Upper lobe of left lung (tissue), 6 donors: ENCODE measurements around the gene ZBTB45. TPM values are rescaled to one million over a fixed set of nuclear protein-coding genes. Genes with fewer than 3 reads are reported as not detected.

Experiments
- ATAC-seq, 2 donors: fragments of 200-7000 bp; cut with Tn5 transposase; one replicate each; pipeline ENCODE4 v1.9.1; 2022; ENCODE audit warnings: mild to moderate bottlenecking in 2 of 2, moderate library complexity in 2 of 2; ENCODE audit not compliant: low FRiP score in 2 of 2
- DNase-seq, 2 donors: peaks; one replicate each; pipeline ENCODE4 v3.0.0-alpha.2; 2019 to 2020
- H3K27ac ChIP-seq, 4 donors: fragments of 200-600 bp; sonication (generic); one replicate each; pipeline ENCODE4 v1.5.1; 2016 to 2019
- H3K27me3 ChIP-seq, 4 donors: fragments of 200-600 bp; sonication (generic); one replicate each; pipeline ENCODE4 v1.5.1; 2017 to 2019
- H3K36me3 ChIP-seq, 4 donors: fragments of 200-600 bp; sonication (generic); one replicate each; pipeline ENCODE4 v1.5.1; 2016 to 2019
- H3K4me1 ChIP-seq, 4 donors: fragments of 200-600 bp; sonication (generic); one replicate each; pipeline ENCODE4 v1.5.1; 2018 to 2019
- H3K4me3 ChIP-seq, 4 donors: fragments of 200-600 bp; sonication (generic); one replicate each; pipeline ENCODE4 v1.5.1; 2017 to 2019; ENCODE audit warnings: mild to moderate bottlenecking in 2 of 4, moderate library complexity in 1 of 4
- H3K9me3 ChIP-seq, 4 donors: fragments of 200-600 bp; sonication (generic); one replicate each; pipeline ENCODE4 v1.5.1; 2018 to 2019
- EP300 ChIP-seq, 4 donors: sonication (generic); formaldehyde crosslinking; IDR thresholded peaks; one replicate each; pipeline ENCODE4 v1.5.1; 2017; ENCODE audit warnings: antibody characterized with exemption in 4 of 4, control low read depth in 2 of 4
- POLR2A ChIP-seq, 4 donors: fragments of 450-650 bp; IDR thresholded peaks; one replicate each; pipeline ENCODE4 v1.5.1; 2016 to 2017; ENCODE audit warnings: antibody characterized with exemption in 4 of 4, mild to moderate bottlenecking in 2 of 4
- POLR2AphosphoS5 ChIP-seq, 2 donors: sonication (generic); formaldehyde crosslinking; IDR thresholded peaks; one replicate each; pipeline ENCODE4 v1.5.1; 2017; ENCODE audit warnings: antibody characterized with exemption in 2 of 2
- WGBS, 2 donors: methylation state at CpG; one replicate each; pipeline ENCODE4 v1.1.5; 2017 to 2018; 5-methylcytosine and 5-hydroxymethylcytosine counted together
- total RNA-seq, 6 donors: library from RNA; depleted of rRNA in 4 of 6; stranded (reverse); fragments of >200 nt in 4 of 6; gene quantifications; one replicate each; pipeline versions ENCODE4 v1.1.0 to v1.2.1, GENCODE V29; 2016 to 2021
- TF ChIP-seq, protein P1 (sequence below), 6 experiments: fragments of 450-650 bp in 4 of 6; fragments of 200-600 bp in 2 of 6; sonication (generic) in 2 of 6; IDR thresholded peaks; one replicate each; pipeline ENCODE4 v1.5.1; 2016 to 2019; ENCODE audit warnings: antibody characterized with exemption in 6 of 6
- donor health status: DM: no; HTN: no; CAD: no; lungs with moderate emphysema.
- donor health status: DM: no; HTN: yes; CAD: no; lungs with severe emphysema.

Gene ZBTB45
- total RNA-seq, 6 donors from 2014 or later, result 11.9 to 19.7 (median 15.0) TPM

DNA sequence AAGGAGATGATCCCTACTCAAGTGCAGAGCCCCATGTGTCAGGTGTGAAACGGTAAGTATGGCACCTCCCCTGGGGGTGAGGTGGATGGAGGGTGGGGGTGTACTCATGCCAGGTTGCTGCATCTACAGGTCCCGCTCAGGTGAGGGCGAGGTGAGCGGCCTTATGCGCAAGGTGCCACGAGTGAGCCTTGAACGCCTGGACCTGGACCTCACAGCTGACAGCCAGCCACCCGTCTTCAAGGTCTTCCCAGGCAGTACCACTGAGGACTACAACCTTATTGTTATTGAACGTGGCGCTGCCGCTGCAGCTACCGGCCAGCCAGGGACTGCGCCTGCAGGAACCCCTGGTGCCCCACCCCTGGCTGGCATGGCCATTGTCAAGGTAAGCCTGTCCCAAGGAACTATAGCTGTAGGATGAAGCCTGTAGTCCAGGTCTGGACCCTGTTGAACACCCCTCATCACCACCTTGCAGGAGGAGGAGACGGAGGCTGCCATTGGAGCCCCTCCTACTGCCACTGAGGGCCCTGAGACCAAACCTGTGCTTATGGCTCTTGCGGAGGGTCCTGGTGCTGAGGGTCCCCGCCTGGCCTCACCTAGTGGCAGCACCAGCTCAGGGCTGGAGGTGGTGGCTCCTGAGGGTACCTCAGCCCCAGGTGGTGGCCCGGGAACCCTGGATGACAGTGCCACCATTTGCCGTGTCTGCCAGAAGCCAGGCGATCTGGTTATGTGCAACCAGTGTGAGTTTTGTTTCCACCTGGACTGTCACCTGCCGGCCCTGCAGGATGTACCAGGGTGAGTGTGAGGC is 29.5 kb upstream of the ZBTB45 start:
- Histone ChIP-seq H3K4me3 (no peak overlapping the region), H3K27ac (no peak overlapping the region), H3K9me3 (no peaks in the 10 kb centered on the region), H3K36me3 (peaks cover 45 to 70% (median 63%) of the 10 kb centered on the region in 4 donors), H3K4me1 (peaks cover 29 to 39% (median 34%) of the 10 kb centered on the region in 4 donors), H3K27me3 (no peaks in the 10 kb centered on the region)
- ATAC-seq (no peak), DNase-seq (peak in 1 of 2 donors; percentile 60)
- 91 to 93% methylated on average over 12 to 18 of the region's 20 CpGs for WGBS, 2 donors
- TF ChIP-seq POLR2AphosphoS5 (IDR thresholded peaks at IDR 0.05), result no peak
- TF ChIP-seq EP300 (IDR thresholded peaks at IDR 0.05), result no peak

DNA sequence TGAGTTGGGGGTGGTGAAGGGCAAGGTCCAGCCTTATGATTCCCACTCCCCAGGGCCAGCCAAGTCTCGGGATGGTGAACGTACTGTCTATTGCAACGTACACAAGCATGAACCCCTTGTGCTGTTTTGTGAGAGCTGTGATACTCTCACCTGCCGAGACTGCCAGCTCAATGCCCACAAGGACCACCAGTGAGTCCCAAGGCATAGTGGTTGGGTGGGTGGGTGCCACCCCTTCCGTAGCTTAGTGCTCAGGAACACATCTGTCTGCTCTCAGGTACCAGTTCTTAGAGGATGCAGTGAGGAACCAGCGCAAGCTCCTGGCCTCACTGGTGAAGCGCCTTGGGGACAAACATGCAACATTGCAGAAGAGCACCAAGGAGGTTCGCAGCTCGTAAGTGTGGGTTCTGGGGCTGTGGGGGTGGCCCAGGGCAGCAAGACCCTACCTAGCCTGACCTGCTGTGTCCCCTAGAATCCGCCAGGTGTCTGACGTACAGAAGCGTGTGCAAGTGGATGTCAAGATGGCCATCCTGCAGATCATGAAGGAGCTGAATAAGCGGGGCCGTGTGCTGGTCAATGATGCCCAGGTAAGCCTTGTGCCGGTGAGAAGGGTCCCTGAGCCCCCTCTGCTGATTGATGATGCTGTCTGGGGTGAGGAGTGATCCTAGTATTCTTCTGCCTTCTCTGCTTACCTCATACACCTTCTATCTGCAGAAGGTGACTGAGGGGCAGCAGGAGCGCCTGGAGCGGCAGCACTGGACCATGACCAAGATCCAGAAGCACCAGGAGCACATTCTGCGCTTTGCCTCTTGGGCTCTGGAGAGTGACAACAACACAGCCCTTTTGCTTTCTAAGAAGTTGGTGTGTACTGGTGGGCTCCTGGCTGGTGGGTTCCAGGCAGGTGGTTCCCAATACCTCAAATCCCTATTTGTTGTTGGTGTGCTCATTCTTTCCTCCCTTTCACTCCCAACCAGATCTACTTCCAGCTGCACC is 28.0 kb upstream of the ZBTB45 start:
- TF ChIP-seq, protein P1, sequence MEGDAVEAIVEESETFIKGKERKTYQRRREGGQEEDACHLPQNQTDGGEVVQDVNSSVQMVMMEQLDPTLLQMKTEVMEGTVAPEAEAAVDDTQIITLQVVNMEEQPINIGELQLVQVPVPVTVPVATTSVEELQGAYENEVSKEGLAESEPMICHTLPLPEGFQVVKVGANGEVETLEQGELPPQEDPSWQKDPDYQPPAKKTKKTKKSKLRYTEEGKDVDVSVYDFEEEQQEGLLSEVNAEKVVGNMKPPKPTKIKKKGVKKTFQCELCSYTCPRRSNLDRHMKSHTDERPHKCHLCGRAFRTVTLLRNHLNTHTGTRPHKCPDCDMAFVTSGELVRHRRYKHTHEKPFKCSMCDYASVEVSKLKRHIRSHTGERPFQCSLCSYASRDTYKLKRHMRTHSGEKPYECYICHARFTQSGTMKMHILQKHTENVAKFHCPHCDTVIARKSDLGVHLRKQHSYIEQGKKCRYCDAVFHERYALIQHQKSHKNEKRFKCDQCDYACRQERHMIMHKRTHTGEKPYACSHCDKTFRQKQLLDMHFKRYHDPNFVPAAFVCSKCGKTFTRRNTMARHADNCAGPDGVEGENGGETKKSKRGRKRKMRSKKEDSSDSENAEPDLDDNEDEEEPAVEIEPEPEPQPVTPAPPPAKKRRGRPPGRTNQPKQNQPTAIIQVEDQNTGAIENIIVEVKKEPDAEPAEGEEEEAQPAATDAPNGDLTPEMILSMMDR (IDR thresholded peaks at IDR 0.05), result no peak
- TF ChIP-seq EP300 (IDR thresholded peaks at IDR 0.05) (no peak), POLR2A (IDR thresholded peaks at IDR 0.05) (no peak), POLR2AphosphoS5 (IDR thresholded peaks at IDR 0.05) (no peak)
- Histone ChIP-seq H3K36me3 (peaks cover 45 to 58% (median 56%) of the 10 kb centered on the region in 4 donors), H3K27ac (peak overlapping the region in 1 of 4 donors; percentile 5), H3K4me3 (no peak overlapping the region), H3K27me3 (no peaks in the 10 kb centered on the region), H3K9me3 (no peaks in the 10 kb centered on the region), H3K4me1 (peaks cover 24 to 34% (median 28%) of the 10 kb centered on the region in 4 donors)
- ATAC-seq (no peak), DNase-seq (no peak)
- WGBS, 2 donors, result 92 to 100% methylated on average over 2 to 18 of the region's 18 CpGs

DNA sequence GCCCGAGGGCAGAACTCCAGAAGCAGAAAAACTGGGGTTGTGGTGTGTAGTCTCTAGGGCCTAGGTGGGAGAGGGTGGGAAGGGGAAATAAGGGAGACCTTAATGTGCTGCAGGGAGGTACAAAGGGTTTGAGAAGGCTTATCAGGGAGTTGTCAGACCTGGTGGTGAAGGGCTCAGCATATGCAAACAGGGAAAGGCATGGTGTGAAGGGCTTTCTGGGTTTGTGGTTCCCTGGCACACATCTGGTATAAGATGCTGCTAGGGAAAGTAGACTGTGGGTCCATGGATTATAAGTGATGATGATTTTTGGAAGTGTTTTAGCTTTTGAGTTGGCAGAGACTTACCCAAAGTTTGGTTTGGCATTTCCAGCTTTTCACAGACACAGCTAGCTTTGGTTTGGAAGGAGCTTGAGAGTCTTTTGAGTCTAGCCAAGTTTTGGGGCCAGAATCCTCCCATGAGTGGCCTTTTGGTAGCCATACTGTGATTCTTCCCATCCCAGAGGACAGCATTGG is 26.5 kb upstream of the ZBTB45 start:
- WGBS, 2 donors, result 12 to 33% methylated on average over 1 of the region's 1 CpG
- H3K4me1 ChIP-seq, result peaks cover 24 to 34% (median 28%) of the 10 kb centered on the region in 4 donors
- H3K27ac ChIP-seq, result peak overlapping the region in 2 of 4 donors; percentile 89 to 97
- H3K9me3 ChIP-seq, result no peaks in the 10 kb centered on the region
- DNase-seq (no peak), ATAC-seq (no peak)
- TF ChIP-seq, protein P1 (IDR thresholded peaks at IDR 0.05), result no peak
- TF ChIP-seq POLR2A (IDR thresholded peaks at IDR 0.05), result no peak
- no peak for TF ChIP-seq POLR2AphosphoS5 (IDR thresholded peaks at IDR 0.05)
- no peak for TF ChIP-seq EP300 (IDR thresholded peaks at IDR 0.05)
- H3K36me3 ChIP-seq, result peaks cover 32 to 43% (median 41%) of the 10 kb centered on the region in 4 donors
- no peaks in the 10 kb centered on the region for H3K27me3 ChIP-seq
- peak overlapping the region; percentile 68 to 98 (median 94) for H3K4me3 ChIP-seq

DNA sequence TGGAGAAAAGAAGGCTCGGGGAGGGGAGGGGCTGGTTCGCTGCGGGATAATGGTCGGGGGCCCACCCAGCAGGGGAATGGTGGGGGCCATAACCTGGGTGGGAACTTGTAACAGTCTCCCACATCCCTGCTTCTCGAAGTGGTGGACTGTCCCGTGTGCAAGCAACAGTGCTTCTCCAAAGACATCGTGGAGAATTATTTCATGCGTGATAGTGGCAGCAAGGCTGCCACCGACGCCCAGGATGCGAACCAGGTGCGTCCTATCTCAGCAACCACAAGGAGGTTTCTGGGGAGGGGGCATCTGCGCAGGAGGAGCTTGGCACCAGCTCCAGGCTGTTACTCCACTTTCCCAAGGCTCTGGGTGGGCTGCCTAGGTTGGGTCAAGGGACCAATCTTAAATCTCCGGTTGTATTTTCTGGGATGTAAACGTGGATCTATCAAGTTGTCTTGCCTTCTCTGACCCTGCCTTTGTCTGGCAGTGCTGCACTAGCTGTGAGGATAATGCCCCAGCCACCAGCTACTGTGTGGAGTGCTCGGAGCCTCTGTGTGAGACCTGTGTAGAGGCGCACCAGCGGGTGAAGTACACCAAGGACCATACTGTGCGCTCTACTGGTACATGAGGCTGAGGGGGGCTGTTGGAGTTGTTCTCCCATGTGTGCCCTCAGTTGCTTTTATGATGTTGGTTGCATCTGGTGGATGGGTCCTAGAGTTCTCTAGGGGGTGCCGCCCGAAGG is 25.8 kb upstream of the ZBTB45 start:
- 5 to 8% methylated on average over 16 to 21 of the region's 21 CpGs for WGBS, 2 donors
- H3K36me3 ChIP-seq, result peaks cover 28 to 36% (median 35%) of the 10 kb centered on the region in 4 donors
- no peak for TF ChIP-seq POLR2A (IDR thresholded peaks at IDR 0.05)
- no peak for TF ChIP-seq EP300 (IDR thresholded peaks at IDR 0.05)
- TF ChIP-seq, protein P1 (IDR thresholded peaks at IDR 0.05), result no peak
- no peak for TF ChIP-seq POLR2AphosphoS5 (IDR thresholded peaks at IDR 0.05)

More for the DNA sequence above, 25.8 kb upstream of the ZBTB45 start:
- H3K27ac ChIP-seq, result peak overlapping the region; percentile 89 to 98 (median 94)
- H3K4me1 ChIP-seq, result peaks cover 24 to 34% (median 28%) of the 10 kb centered on the region in 4 donors
- DNase-seq (no peak), ATAC-seq (no peak)
- peak overlapping the region; percentile 68 to 98 (median 94) for H3K4me3 ChIP-seq
- H3K9me3 ChIP-seq, result no peaks in the 10 kb centered on the region
- H3K27me3 ChIP-seq, result no peaks in the 10 kb centered on the region
